CD4-positive, alpha-beta T cell treated with Interleukin-6 for 4 hours (primary cell): ENCODE results near the gene HIVEP3.
A peak's percentile ranks its signal among the peaks of the same experiment; 100 is the strongest.

Source experiments
- DNase-seq: peaks from one replicate; pipeline ENCODE4 v3.0.0-alpha.2; 2020; ENCODE audit warnings: mixed read lengths

Gene HIVEP3

GRCh38 chr1:41660570-41661427 is 257.9 kb downstream of the HIVEP3 start:
- DNase-seq: no peak

- DNase-seq: no peak
Observed at GRCh38 chr1:41659903-41660302, 258.8 kb downstream of the HIVEP3 start.

- DNase-seq: no peak
Observed at GRCh38 chr1:41659159-41659495, 259.6 kb downstream of the HIVEP3 start.

- no peak for DNase-seq
Observed at GRCh38 chr1:41658431-41659158, 260.1 kb downstream of the HIVEP3 start.

GRCh38 chr1:41657679-41658295 is 260.9 kb downstream of the HIVEP3 start:
- no peak for DNase-seq

- no peak for DNase-seq
Observed at GRCh38 chr1:41656825-41657500, 261.8 kb downstream of the HIVEP3 start.

- no peak for DNase-seq
Observed at GRCh38 chr1:41656068-41656467, 262.7 kb downstream of the HIVEP3 start.

- no peak for DNase-seq
Observed at GRCh38 chr1:41655632-41656031, 263.1 kb downstream of the HIVEP3 start.

- no peak for DNase-seq
Observed at GRCh38 chr1:41653574-41653973, 265.1 kb downstream of the HIVEP3 start.

GRCh38 chr1:41652384-41653265 is 266.1 kb downstream of the HIVEP3 start:
- DNase-seq: no peak

- DNase-seq: peak; percentile 63
Observed at GRCh38 chr1:41650028-41650880, 268.5 kb downstream of the HIVEP3 start.

GRCh38 chr1:41649396-41650027 is 269.2 kb downstream of the HIVEP3 start:
- no peak for DNase-seq

GRCh38 chr1:41648844-41649243 is 269.9 kb downstream of the HIVEP3 start:
- DNase-seq: no peak

GRCh38 chr1:41648230-41648629 is 270.5 kb downstream of the HIVEP3 start:
- no peak for DNase-seq

- DNase-seq: no peak
Observed at GRCh38 chr1:41647221-41648135, 271.2 kb downstream of the HIVEP3 start.

GRCh38 chr1:41646186-41646585 is 272.5 kb downstream of the HIVEP3 start:
- no peak for DNase-seq

- DNase-seq: no peak
Observed at GRCh38 chr1:41645062-41645461, 273.7 kb downstream of the HIVEP3 start.

- DNase-seq: no peak
Observed at GRCh38 chr1:41642922-41643821, 275.6 kb downstream of the HIVEP3 start.
